Measurements from ENCODE around the gene AP4B1.

Gene AP4B1

GRCh38 chr1:113928941-113929749 is 24.5 kb upstream of the AP4B1 start, which contains the start of gene HIPK1 (continued):
- TF ChIP-seq ZNF274 (IDR thresholded peaks at IDR 0.05; ENCODE audit: low read length) (no peak), ZNF274 (tag by site-specific recombination; IDR thresholded peaks at IDR 0.05; ENCODE audit: borderline replicate concordance) (no peak), ZNF610 (tag by site-specific recombination; IDR thresholded peaks at IDR 0.05; ENCODE audit: borderline replicate concordance) (peak; percentile 84), ZNF488 (tag by site-specific recombination; IDR thresholded peaks at IDR 0.05) (no peak), BCL6B (tag by site-specific recombination; IDR thresholded peaks at IDR 0.05) (peak; percentile 39), ZNF549 (tag by site-specific recombination; IDR thresholded peaks at IDR 0.05) (no peak), ZBTB11 (tag by site-specific recombination; conservative IDR thresholded peaks at IDR 0.05; ENCODE audit: low read depth) (peak; percentile 92), HIC1 (tag by site-specific recombination; IDR thresholded peaks at IDR 0.05) (no peak), IKZF3 (tag by site-specific recombination; IDR thresholded peaks at IDR 0.05) (no peak), ZNF398 (tag by site-specific recombination; IDR thresholded peaks at IDR 0.05) (peak; percentile 78), BCL11B (tag by site-specific recombination; IDR thresholded peaks at IDR 0.05; ENCODE audit: low read depth) (no peak), ZNF747 (tag by site-specific recombination; IDR thresholded peaks at IDR 0.05) (no peak), SP2 (tag by site-specific recombination; IDR thresholded peaks at IDR 0.05) (peak; percentile 96), BCL11A (tag by site-specific recombination; IDR thresholded peaks at IDR 0.05; ENCODE audit: low read depth) (no peak), ATF2 (tag by site-specific recombination; IDR thresholded peaks at IDR 0.05; ENCODE audit: low read depth) (peak; percentile 93), ZNF121 (tag by site-specific recombination; IDR thresholded peaks at IDR 0.05) (no peak), ZNF155 (tag by site-specific recombination; IDR thresholded peaks at IDR 0.05) (no peak), ZNF280C (tag by site-specific recombination; IDR thresholded peaks at IDR 0.05) (no peak), ZNF311 (tag by site-specific recombination; IDR thresholded peaks at IDR 0.05; ENCODE audit: borderline replicate concordance) (no peak), ZNF548 (tag by site-specific recombination; IDR thresholded peaks at IDR 0.05) (no peak), ZNF645 (tag by site-specific recombination; IDR thresholded peaks at IDR 0.05) (no peak), ZNF202 (tag by site-specific recombination; IDR thresholded peaks at IDR 0.05; ENCODE audit: borderline replicate concordance) (no peak)
